Astrocyte (in vitro differentiated cells and primary cell): ENCODE results near the gene METTL21C. TPM values are rescaled to one million over a fixed set of nuclear protein-coding genes. Genes with fewer than 3 reads are reported as not detected.
A peak's percentile ranks its signal among the peaks of the same experiment; 100 is the strongest.

ENCODE experiments used
- DNase-seq: peaks from one replicate; pipeline ENCODE4 v3.0.0-alpha.2; 2010; ENCODE audit warnings: low read depth
- FAIRE-seq: peaks from 2 replicates; lab custom pipeline; 2011; peaks lifted over from hg19 to GRCh38; lab: Jason Lieb, UNC
- H2AFZ ChIP-seq: 2 replicates; pipeline ENCODE4 v1.6.0; 2012; ENCODE audit warnings: low read depth, low read length, inconsistent platforms
- H3K27ac ChIP-seq: 2 replicates; pipeline ENCODE4 v1.5.1; 2011; ENCODE audit warnings: low read depth, low read length, inconsistent platforms
- H3K27me3 ChIP-seq: 2 replicates; pipeline ENCODE4 v1.6.0; 2011; ENCODE audit warnings: low read length, inconsistent platforms; ENCODE audit not compliant: insufficient read depth
- H3K36me3 ChIP-seq: 2 replicates; pipeline ENCODE4 v1.5.1; 2011; ENCODE audit warnings: low read length, inconsistent platforms; ENCODE audit not compliant: insufficient read depth
- H3K4me1 ChIP-seq: 2 replicates; pipeline ENCODE4 v1.5.1; 2011; ENCODE audit warnings: low read length, inconsistent platforms; ENCODE audit not compliant: insufficient read depth
- H3K4me2 ChIP-seq: 2 replicates; pipeline ENCODE4 v1.6.0; 2012; ENCODE audit warnings: low read length, inconsistent platforms
- H3K4me3 ChIP-seq: 2 replicates; pipeline ENCODE4 v1.5.1; 2011; ENCODE audit warnings: low read depth, mild to moderate bottlenecking, low read length, inconsistent platforms; ENCODE audit not compliant: insufficient read depth
- H3K79me2 ChIP-seq: 2 replicates; pipeline ENCODE4 v1.6.0; 2012; ENCODE audit warnings: mild to moderate bottlenecking, low read length, inconsistent platforms; ENCODE audit not compliant: insufficient read depth
- H3K9ac ChIP-seq: 2 replicates; pipeline ENCODE4 v1.6.0; 2012; ENCODE audit warnings: mild to moderate bottlenecking, low read length, inconsistent platforms
- H3K9me3 ChIP-seq: 2 replicates; pipeline ENCODE4 v1.5.1; 2012; ENCODE audit warnings: low read depth, mild to moderate bottlenecking, low read length, inconsistent platforms; ENCODE audit not compliant: insufficient read depth
- H4K20me1 ChIP-seq: 2 replicates; pipeline ENCODE4 v1.6.0; 2012; ENCODE audit warnings: low read length, inconsistent platforms; ENCODE audit not compliant: insufficient read depth
- H3K27ac Mint-ChIP-seq: one replicate; pipeline ENCODE4 v1.8.0; 2021; ENCODE audit warnings: mild to moderate bottlenecking, mixed read lengths; ENCODE audit not compliant: unreplicated experiment
- H3K27me3 Mint-ChIP-seq: one replicate; pipeline ENCODE4 v1.8.0; 2021; ENCODE audit warnings: low read depth, mixed read lengths; ENCODE audit not compliant: unreplicated experiment
- H3K36me3 Mint-ChIP-seq: one replicate; pipeline ENCODE4 v1.8.0; 2021; ENCODE audit warnings: low read depth, mixed read lengths; ENCODE audit not compliant: unreplicated experiment
- H3K4me1 Mint-ChIP-seq: one replicate; pipeline ENCODE4 v1.8.0; 2021; ENCODE audit warnings: low read depth, mixed read lengths; ENCODE audit not compliant: unreplicated experiment
- H3K4me3 Mint-ChIP-seq: one replicate; pipeline ENCODE4 v1.8.0; 2021; ENCODE audit warnings: mild to moderate bottlenecking, moderate library complexity, mixed read lengths; ENCODE audit not compliant: unreplicated experiment
- H3K9me3 Mint-ChIP-seq: one replicate; pipeline ENCODE4 v1.8.0; 2021; ENCODE audit warnings: mild to moderate bottlenecking, mixed read lengths; ENCODE audit not compliant: unreplicated experiment
- CTCF ChIP-seq: IDR thresholded peaks from 2 replicates; pipeline ENCODE4 v1.5.1; 2011; ENCODE audit warnings: low read depth, mild to moderate bottlenecking, inconsistent platforms, low read length, moderate library complexity; ENCODE audit not compliant: insufficient read depth
- EZH2 ChIP-seq: IDR thresholded peaks from 2 replicates; pipeline ENCODE4 v1.6.1; 2012; ENCODE audit warnings: mild to moderate bottlenecking, low read length, inconsistent platforms; ENCODE audit not compliant: insufficient read depth
- total RNA-seq: library from RNA; stranded (reverse); gene quantifications from 2 replicates; pipeline ENCODE4 v1.2.1, GENCODE V29; 2021

Gene METTL21C
- total RNA-seq, 1 donor from 2014 or later, result not detected

GRCh38 chr13:102715447-102715846 lies 20.6 kb upstream of the METTL21C start:
- H2AFZ ChIP-seq, result no peak overlapping the region
- Mint-ChIP-seq H3K9me3 (no peaks in the 10 kb centered on the region), H3K27me3 (no peaks in the 10 kb centered on the region), H3K4me3 (no peak overlapping the region), H3K4me1 (no peaks in the 10 kb centered on the region), H3K27ac (no peak overlapping the region), H3K36me3 (no peaks in the 10 kb centered on the region)
- H3K4me2 ChIP-seq, result no peak overlapping the region
- no peaks in the 10 kb centered on the region for H3K79me2 ChIP-seq
- H4K20me1 ChIP-seq, result no peaks in the 10 kb centered on the region
- H3K9ac ChIP-seq, result no peak overlapping the region
- TF ChIP-seq CTCF (no peak), EZH2 (no peak)
- H3K36me3 ChIP-seq, result no peaks in the 10 kb centered on the region
- no peak for FAIRE-seq
- no peak for DNase-seq
- H3K27me3 ChIP-seq, result no peaks in the 10 kb centered on the region
- no peak overlapping the region for H3K4me3 ChIP-seq
- no peak overlapping the region for H3K27ac ChIP-seq
- no peaks in the 10 kb centered on the region for H3K4me1 ChIP-seq
- peaks cover 2% of the 10 kb centered on the region for H3K9me3 ChIP-seq

GRCh38 chr13:102710261-102710679 lies 15.4 kb upstream of the METTL21C start:
- no peak overlapping the region for H3K27ac Mint-ChIP-seq
- H3K4me3 Mint-ChIP-seq, result no peak overlapping the region
- no peaks in the 10 kb centered on the region for H3K27me3 Mint-ChIP-seq

More at GRCh38 chr13:102710261-102710679, 15.4 kb upstream of the METTL21C start:
- no peak overlapping the region for H2AFZ ChIP-seq
- peaks cover 4% of the 10 kb centered on the region for H3K27me3 ChIP-seq
- H3K4me3 ChIP-seq, result no peak overlapping the region
- peaks cover 11% of the 10 kb centered on the region for H3K4me1 ChIP-seq
- H3K9me3 ChIP-seq, result peaks cover 5% of the 10 kb centered on the region
- FAIRE-seq, result no peak
- no peak overlapping the region for H3K9ac ChIP-seq
- no peaks in the 10 kb centered on the region for H4K20me1 ChIP-seq
- TF ChIP-seq CTCF, result no peak
- H3K4me2 ChIP-seq, result no peak overlapping the region
- H3K27ac ChIP-seq, result no peak overlapping the region
- Mint-ChIP-seq H3K9me3 (no peaks in the 10 kb centered on the region), H3K4me1 (peaks cover 19% of the 10 kb centered on the region), H3K36me3 (no peaks in the 10 kb centered on the region)
- peak; percentile 46 for DNase-seq
- no peaks in the 10 kb centered on the region for H3K79me2 ChIP-seq
- H3K36me3 ChIP-seq, result no peaks in the 10 kb centered on the region
